Measurements from ENCODE around the gene NGFR. TPM values are rescaled to one million over a fixed set of nuclear protein-coding genes. Genes with fewer than 3 reads are reported as not detected.

The NGFR gene, protein sequence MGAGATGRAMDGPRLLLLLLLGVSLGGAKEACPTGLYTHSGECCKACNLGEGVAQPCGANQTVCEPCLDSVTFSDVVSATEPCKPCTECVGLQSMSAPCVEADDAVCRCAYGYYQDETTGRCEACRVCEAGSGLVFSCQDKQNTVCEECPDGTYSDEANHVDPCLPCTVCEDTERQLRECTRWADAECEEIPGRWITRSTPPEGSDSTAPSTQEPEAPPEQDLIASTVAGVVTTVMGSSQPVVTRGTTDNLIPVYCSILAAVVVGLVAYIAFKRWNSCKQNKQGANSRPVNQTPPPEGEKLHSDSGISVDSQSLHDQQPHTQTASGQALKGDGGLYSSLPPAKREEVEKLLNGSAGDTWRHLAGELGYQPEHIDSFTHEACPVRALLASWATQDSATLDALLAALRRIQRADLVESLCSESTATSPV
- 0.26 and 0.32 TPM in 2 replicates for total RNA-seq

DNA sequence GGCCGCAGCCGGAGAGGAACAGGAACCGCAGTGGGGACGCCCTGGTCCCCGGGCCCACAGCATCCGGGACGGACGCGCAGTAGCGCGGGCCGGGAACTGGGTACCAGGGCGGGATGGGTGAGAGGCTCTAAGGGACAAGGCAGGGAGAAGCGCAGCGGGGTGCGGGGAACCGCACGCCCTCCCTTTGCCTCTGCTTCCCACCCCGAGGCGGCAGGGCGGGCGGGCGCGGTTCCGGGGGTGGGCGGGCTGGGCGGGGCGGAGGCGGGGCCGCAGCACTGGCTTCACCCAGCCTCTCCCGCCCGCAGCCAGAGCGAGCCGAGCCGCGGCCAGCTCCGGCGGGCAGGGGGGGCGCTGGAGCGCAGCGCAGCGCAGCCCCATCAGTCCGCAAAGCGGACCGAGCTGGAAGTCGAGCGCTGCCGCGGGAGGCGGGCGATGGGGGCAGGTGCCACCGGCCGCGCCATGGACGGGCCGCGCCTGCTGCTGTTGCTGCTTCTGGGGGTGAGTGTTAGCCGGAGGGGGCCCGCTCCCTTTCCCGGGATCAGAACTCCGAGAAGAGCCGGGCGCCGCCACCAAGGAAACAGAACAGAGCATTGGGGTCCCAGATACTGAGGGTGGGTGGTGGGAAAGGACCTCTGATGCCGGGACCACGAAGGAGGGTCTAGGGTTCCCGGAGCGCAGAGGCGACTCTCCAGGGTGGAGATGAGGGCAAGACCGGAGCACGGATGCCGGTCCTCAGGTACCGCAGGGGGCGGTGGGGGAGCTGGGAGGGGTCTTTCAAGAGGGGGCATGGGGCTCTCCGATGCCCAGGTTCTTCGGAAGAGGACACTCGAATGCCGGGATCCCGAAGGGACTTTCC, at the start of gene NGFR:
TSS of gene NGFR (plus strand) at position 308 of the 856 bp plus-strand sequence. CDS start at position 433, 125 bp downstream.

Other genes with a start within 250 kb of the NGFR start
- 4.9 and 8.9 TPM in 2 replicates for gene ZNF652, start 133.0 kb upstream of the NGFR start, total RNA-seq
- gene PHB1, start 80.4 kb upstream of the NGFR start, total RNA-seq, result 143 and 167 TPM in 2 replicates
- under 0.01 and 0.17 TPM in 2 replicates for gene NXPH3, start 80.6 kb downstream of the NGFR start, total RNA-seq
- gene SPOP, start 182.8 kb downstream of the NGFR start, total RNA-seq, result 82.3 and 111 TPM in 2 replicates
- gene SLC35B1, start 212.7 kb downstream of the NGFR start, total RNA-seq, result 36.2 and 43.3 TPM in 2 replicates

Measured in bronchial smooth muscle cell (primary cell).